ENCODE results near the gene LRRC52. TPM values are rescaled to one million over a fixed set of nuclear protein-coding genes. Genes with fewer than 3 reads are reported as not detected.

The LRRC52 gene
- total and polyA plus RNA-seq, 2 donors: not detected

DNA sequence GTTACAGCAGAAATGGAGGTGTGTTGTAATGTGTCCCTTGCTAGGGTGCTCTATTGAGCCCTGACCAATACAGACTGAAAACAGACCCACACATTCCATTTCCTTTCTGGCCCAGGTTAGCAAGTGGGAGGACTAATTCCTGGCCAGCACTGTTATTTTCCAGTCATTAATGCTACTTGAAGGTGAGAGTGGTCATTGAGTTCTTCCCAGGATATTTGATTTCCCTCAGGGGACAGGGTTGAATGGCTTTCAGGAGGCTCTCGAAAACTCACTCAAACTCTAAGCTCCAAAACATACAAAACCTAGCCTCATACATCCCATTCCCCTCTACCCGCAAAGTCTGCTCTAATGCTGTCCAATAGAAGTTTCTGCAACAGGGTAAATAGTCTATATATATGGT lies 6.2 kb downstream of the LRRC52 start:
- Histone ChIP-seq H3K4me1 (ENCODE audit: insufficient read depth) (no peaks in the 10 kb centered on the region), H3K4me3 (ENCODE audit: low read depth, low read length) (no peak overlapping the region), H3K36me3 (ENCODE audit: insufficient read depth) (no peaks in the 10 kb centered on the region), H3K27ac (ENCODE audit: low read depth) (no peak overlapping the region)
- DNase-seq (ENCODE audit: extremely low spot score): no peak
- WGBS: 81% methylated on average over 2 of the region's 2 CpGs

- DNase-seq (ENCODE audit: extremely low spot score): no peak
- WGBS: 80% methylated on average over 3 of the region's 3 CpGs
- H3K4me1 ChIP-seq (ENCODE audit: insufficient read depth): no peaks in the 10 kb centered on the region
- H3K4me3 ChIP-seq (ENCODE audit: low read depth, low read length): no peak overlapping the region
- H3K36me3 ChIP-seq (ENCODE audit: insufficient read depth): no peaks in the 10 kb centered on the region
- no peak overlapping the region for H3K27ac ChIP-seq (ENCODE audit: low read depth)
These were observed 7.7 kb downstream of the LRRC52 start for GRCh38 chr1:165551469-165551868.

DNA sequence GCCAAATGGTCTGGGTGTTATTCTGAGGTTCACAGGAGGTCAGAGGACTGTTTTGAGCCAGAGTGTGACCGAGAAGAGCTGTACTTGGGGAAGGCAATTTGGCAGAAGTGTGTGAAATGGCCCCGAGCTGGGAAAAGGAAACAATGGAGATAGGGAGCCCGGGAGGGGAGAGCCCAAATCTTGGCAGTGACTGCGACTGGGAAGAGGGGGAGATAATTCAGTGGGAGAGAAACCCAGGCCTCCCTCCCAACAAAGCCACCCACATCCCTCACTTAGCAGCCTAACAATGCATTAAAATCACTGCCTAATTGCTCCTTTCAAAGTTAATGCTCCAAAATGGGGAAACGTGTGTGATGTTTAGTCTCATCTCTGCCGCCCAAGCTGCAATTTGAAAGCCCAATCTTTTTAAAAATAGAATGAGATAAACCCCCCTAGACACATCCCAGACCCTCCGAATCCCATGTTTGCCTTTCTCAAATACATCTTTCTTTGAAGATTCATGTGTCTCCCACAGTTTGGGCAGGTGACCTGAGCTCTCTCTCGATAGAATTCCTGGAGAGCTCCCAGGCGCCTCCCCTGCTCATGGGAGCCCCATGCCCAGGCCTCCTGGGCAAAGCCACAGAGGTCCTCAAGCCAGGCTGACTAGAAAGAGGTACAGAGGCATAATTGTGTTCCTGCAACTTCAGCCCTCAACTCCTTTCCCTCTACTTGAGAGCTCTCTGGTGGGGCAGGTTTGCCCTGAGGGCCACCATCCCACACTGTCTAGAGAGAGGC lies 17.3 kb downstream of the LRRC52 start:
- WGBS: 27% methylated on average over 9 of the region's 9 CpGs
- no peak for DNase-seq (ENCODE audit: extremely low spot score)
- H3K4me3 ChIP-seq (ENCODE audit: low read depth, low read length): no peak overlapping the region

GRCh38 chr1:165562571-165562970 lies 18.8 kb downstream of the LRRC52 start:
- DNase-seq (ENCODE audit: extremely low spot score): no peak
- no peak overlapping the region for H3K4me3 ChIP-seq (ENCODE audit: low read depth, low read length)
- WGBS: 86% methylated on average over 7 of the region's 7 CpGs

More for the DNA sequence above, 17.3 kb downstream of the LRRC52 start:
- Histone ChIP-seq H3K4me1 (ENCODE audit: insufficient read depth) (no peaks in the 10 kb centered on the region), H3K36me3 (ENCODE audit: insufficient read depth) (no peaks in the 10 kb centered on the region), H3K27ac (ENCODE audit: low read depth) (no peak overlapping the region)

GRCh38 chr1:165563551-165563950 lies 19.8 kb downstream of the LRRC52 start:
- no peak overlapping the region for H3K4me3 ChIP-seq (ENCODE audit: low read depth, low read length)
- no peaks in the 10 kb centered on the region for H3K4me1 ChIP-seq (ENCODE audit: insufficient read depth)
- H3K36me3 ChIP-seq (ENCODE audit: insufficient read depth): no peaks in the 10 kb centered on the region
- DNase-seq (ENCODE audit: extremely low spot score): no peak
- H3K27ac ChIP-seq (ENCODE audit: low read depth): no peak overlapping the region
- WGBS: 94% methylated on average over 15 of the region's 15 CpGs

More at GRCh38 chr1:165562571-165562970, 18.8 kb downstream of the LRRC52 start:
- no peaks in the 10 kb centered on the region for H3K4me1 ChIP-seq (ENCODE audit: insufficient read depth)
- no peak overlapping the region for H3K27ac ChIP-seq (ENCODE audit: low read depth)
- no peaks in the 10 kb centered on the region for H3K36me3 ChIP-seq (ENCODE audit: insufficient read depth)

DNA sequence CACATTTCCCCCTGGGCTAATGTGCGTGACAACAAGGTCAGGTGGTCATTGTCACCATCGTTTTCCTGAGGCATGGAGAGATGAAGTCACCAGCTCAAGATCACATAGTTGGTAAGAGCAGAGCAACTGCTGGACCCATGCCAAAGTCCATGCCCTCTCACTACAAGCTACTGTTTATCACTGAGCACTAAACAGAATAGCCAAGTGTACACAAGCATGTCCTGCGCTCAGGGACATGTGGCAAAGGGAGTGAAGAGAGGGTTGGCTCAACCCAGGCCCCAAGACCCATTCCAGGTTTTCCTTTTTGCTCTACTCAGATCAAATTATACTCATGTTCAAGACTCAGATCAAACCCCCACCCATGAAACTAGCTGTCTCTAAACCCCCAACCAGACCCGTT lies 20.8 kb downstream of the LRRC52 start:
- no peak for DNase-seq (ENCODE audit: extremely low spot score)
- Histone ChIP-seq H3K4me3 (ENCODE audit: low read depth, low read length) (no peak overlapping the region), H3K36me3 (ENCODE audit: insufficient read depth) (no peaks in the 10 kb centered on the region), H3K27ac (ENCODE audit: low read depth) (no peak overlapping the region), H3K4me1 (ENCODE audit: insufficient read depth) (no peaks in the 10 kb centered on the region)
- 66% methylated on average over 4 of the region's 4 CpGs for WGBS

DNA sequence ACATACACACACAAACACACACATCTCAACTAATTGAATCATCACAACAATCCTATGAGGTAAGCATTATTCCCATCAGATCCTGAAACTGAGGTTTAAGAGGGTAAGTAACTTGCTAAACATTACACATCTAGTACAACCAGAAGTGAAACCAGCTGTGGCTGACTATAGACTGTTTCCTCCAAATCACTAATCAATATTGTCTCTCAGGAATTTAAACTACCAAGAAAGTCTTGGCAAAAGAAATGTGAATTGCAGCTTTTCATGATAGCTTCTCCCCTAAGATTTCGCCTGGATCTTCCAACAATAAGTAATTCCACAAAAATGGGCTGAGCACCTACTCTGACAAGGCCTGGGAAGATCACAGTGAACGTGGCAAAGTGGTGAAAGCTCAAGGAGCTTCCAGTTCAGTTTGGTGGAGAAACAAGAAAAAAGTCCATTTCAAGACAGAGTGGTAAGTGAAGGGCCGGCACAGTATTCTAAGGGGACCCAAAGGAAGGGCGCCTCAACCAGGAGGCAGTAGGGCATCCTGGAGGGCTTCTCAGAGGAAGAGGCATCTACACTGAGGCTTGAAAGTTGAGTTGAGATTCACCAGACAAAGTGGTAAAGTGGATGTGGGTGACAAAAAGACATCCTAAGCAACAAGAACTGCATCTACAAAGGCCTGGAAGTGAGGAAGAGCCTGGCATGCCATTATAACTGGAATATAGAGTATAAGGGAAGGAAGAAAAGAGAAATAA lies 22.1 kb downstream of the LRRC52 start:
- H3K4me1 ChIP-seq (ENCODE audit: insufficient read depth): no peaks in the 10 kb centered on the region
- DNase-seq (ENCODE audit: extremely low spot score): no peak
- WGBS: 89% methylated on average over 4 of the region's 4 CpGs
- H3K27ac ChIP-seq (ENCODE audit: low read depth): no peak overlapping the region
- no peaks in the 10 kb centered on the region for H3K36me3 ChIP-seq (ENCODE audit: insufficient read depth)
- H3K4me3 ChIP-seq (ENCODE audit: low read depth, low read length): no peak overlapping the region

DNA sequence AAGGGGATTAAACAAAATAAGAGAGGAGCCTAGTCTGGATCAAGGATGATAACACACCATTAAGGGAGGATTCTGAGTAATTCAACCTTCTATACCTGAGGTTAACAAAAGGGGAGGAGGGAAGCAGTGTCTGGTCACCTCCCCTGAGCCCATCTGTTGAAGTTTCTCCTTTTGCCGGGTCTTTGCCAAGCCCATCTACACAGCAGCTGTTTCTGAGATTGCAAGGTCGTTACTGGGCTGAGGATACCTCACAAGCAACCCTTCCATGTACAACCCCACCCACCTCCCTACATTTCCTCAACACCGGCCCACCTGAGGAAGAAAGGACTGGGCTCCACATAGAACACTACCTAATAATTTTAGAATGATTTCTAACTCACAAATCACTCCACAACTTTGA lies 26.3 kb downstream of the LRRC52 start:
- no peak for DNase-seq (ENCODE audit: extremely low spot score)
- 41% methylated on average over 3 of the region's 3 CpGs for WGBS
- no peak overlapping the region for H3K27ac ChIP-seq (ENCODE audit: low read depth)
- no peak overlapping the region for H3K4me3 ChIP-seq (ENCODE audit: low read depth, low read length)
- H3K36me3 ChIP-seq (ENCODE audit: insufficient read depth): no peaks in the 10 kb centered on the region
- H3K4me1 ChIP-seq (ENCODE audit: insufficient read depth): no peaks in the 10 kb centered on the region

GRCh38 chr1:165573787-165574186 lies 30.0 kb downstream of the LRRC52 start:
- no peak overlapping the region for H3K4me3 ChIP-seq (ENCODE audit: low read depth, low read length)
- WGBS: 92% methylated on average over 1 of the region's 1 CpG
- no peak overlapping the region for H3K27ac ChIP-seq (ENCODE audit: low read depth)
- no peak for DNase-seq (ENCODE audit: extremely low spot score)
- no peaks in the 10 kb centered on the region for H3K4me1 ChIP-seq (ENCODE audit: insufficient read depth)
- H3K36me3 ChIP-seq (ENCODE audit: insufficient read depth): no peaks in the 10 kb centered on the region

DNA sequence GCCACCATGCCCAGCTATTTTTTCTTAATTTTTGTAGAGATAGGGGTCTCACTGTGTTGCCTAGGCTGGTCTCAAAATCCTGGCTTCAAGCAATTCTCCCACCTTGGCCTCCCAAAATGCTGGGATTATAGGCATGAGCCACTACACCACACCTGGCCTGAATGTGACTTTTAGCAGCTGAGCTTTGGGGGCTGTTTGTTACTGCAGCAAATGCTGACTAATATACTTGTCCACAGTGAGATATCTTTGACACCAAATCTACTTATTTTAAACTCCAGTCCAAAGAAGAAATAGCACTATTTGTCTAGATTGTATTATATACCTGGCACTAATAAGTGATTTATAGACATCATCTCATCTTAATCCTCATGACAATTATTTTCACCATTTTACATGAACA lies 30.5 kb downstream of the LRRC52 start:
- no peak overlapping the region for H3K4me3 ChIP-seq (ENCODE audit: low read depth, low read length)
- no peak for DNase-seq (ENCODE audit: extremely low spot score)
- no peaks in the 10 kb centered on the region for H3K4me1 ChIP-seq (ENCODE audit: insufficient read depth)
- no peak overlapping the region for H3K27ac ChIP-seq (ENCODE audit: low read depth)
- H3K36me3 ChIP-seq (ENCODE audit: insufficient read depth): no peaks in the 10 kb centered on the region

GRCh38 chr1:165575468-165576099 lies 31.8 kb downstream of the LRRC52 start:
- no peaks in the 10 kb centered on the region for H3K36me3 ChIP-seq (ENCODE audit: insufficient read depth)
- no peak overlapping the region for H3K27ac ChIP-seq (ENCODE audit: low read depth)
- no peak for DNase-seq (ENCODE audit: extremely low spot score)
- H3K4me3 ChIP-seq (ENCODE audit: low read depth, low read length): no peak overlapping the region
- H3K4me1 ChIP-seq (ENCODE audit: insufficient read depth): no peaks in the 10 kb centered on the region
- 37% methylated on average over 4 of the region's 4 CpGs for WGBS

DNA sequence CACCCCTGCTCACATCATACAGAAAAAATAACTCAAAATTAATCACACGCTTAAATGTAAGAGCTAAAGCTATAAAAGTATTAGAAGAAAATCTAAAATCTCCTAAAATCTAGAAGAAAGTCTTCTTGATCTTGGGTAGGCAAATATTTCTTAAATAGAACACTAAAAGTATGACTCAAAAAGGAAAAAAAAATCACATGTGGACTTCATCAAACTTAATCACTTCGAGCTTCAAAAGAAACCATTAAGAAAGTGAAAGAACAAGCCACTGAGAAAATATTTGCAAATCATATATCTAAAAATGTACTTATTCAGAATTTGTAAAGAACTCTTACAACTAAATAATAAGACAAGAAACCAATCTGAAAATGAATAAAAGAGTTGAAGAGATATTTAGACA lies 32.7 kb downstream of the LRRC52 start:
- H3K4me3 ChIP-seq (ENCODE audit: low read depth, low read length): no peak overlapping the region
- H3K36me3 ChIP-seq (ENCODE audit: insufficient read depth): no peaks in the 10 kb centered on the region
- 71% methylated on average over 2 of the region's 2 CpGs for WGBS
- no peak overlapping the region for H3K27ac ChIP-seq (ENCODE audit: low read depth)
- H3K4me1 ChIP-seq (ENCODE audit: insufficient read depth): no peaks in the 10 kb centered on the region
- no peak for DNase-seq (ENCODE audit: extremely low spot score)

- WGBS: 74% methylated on average over 3 of the region's 3 CpGs
- Histone ChIP-seq H3K36me3 (ENCODE audit: insufficient read depth) (no peaks in the 10 kb centered on the region), H3K4me1 (ENCODE audit: insufficient read depth) (no peaks in the 10 kb centered on the region), H3K4me3 (ENCODE audit: low read depth, low read length) (no peak overlapping the region), H3K27ac (ENCODE audit: low read depth) (no peak overlapping the region)
- DNase-seq (ENCODE audit: extremely low spot score): no peak
These were observed 33.9 kb downstream of the LRRC52 start for GRCh38 chr1:165577707-165578106.
